ENCODE measurements around the gene SP140. TPM values are rescaled to one million over a fixed set of nuclear protein-coding genes. Genes with fewer than 3 reads are reported as not detected.
"Not testable (repeated sequence)": the region's sequence is repeated elsewhere in the genome, so short reads cannot be mapped to it uniquely, and the experiment has no call there.

Gene SP140
- total and polyA plus RNA-seq, 2 experiments from 2014 or later, result not detected

DNA sequence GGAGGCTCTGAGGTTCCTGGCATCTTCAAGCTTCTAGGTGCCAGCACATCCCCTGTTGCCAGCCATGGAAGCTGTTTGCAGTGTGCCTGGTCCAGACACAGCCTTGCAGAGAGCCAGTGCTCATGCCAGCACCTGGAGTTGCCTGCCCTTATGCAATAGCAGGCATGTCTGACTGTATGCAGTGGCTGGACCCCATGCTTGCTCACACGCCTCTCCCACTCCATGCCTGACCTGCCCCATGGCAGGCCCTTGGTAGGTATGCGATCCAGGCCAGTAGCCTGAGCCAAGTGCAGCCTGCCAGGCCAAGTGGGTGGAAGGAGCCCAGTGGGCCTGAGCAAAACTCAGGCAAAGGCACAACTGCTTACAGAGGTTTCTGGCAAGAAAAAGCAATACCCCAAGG lies 81.9 kb downstream of the SP140 start:
- H3F3A ChIP-seq (ENCODE audit: insufficient read depth), result no peaks in the 10 kb centered on the region
- 0 out of 2 replicates have a peak, but pooled peaks cover 4% of the 10 kb centered on the region for H3K4me1 ChIP-seq (ENCODE audit: insufficient read depth)
- H3K9me2 ChIP-seq (ENCODE audit: insufficient read depth), result no peaks in the 10 kb centered on the region
- WGBS, 2 experiments (ENCODE audit: low coverage in 1 of 2, low lambda C conversion rate in 2 of 2, missing lambda C conversion rate in 2 of 2), result 62 to 79% methylated on average over 2 of the region's 2 CpGs
- H3K4me2 ChIP-seq (ENCODE audit: unreplicated experiment), result no peak overlapping the region
- H3K79me2 ChIP-seq (ENCODE audit: insufficient read depth), result no peaks in the 10 kb centered on the region
- H3K9me3 ChIP-seq (ENCODE audit: low read depth), result no peaks in the 10 kb centered on the region
- in situ Hi-C loops (cut with MboI), result no loop called here
- no peak overlapping the region for H2AFZ ChIP-seq
- H4K20me1 ChIP-seq (ENCODE audit: insufficient read depth), result no peaks in the 10 kb centered on the region
- H3K4me3 ChIP-seq, result no peak overlapping the region
- DNase-seq, result no peak
- TF ChIP-seq EZH2 (IDR thresholded peaks at IDR 0.05; ENCODE audit: insufficient read depth, poor library complexity, severe bottlenecking), result no peak
- H3K27ac ChIP-seq, result no peak overlapping the region
- no peak overlapping the region for H3K9ac ChIP-seq
- H3K27me3 ChIP-seq (replicated peaks; ENCODE audit: insufficient read depth), result no peaks in the 10 kb centered on the region
- no peaks in the 10 kb centered on the region for H3K36me3 ChIP-seq (ENCODE audit: low read depth)

DNA sequence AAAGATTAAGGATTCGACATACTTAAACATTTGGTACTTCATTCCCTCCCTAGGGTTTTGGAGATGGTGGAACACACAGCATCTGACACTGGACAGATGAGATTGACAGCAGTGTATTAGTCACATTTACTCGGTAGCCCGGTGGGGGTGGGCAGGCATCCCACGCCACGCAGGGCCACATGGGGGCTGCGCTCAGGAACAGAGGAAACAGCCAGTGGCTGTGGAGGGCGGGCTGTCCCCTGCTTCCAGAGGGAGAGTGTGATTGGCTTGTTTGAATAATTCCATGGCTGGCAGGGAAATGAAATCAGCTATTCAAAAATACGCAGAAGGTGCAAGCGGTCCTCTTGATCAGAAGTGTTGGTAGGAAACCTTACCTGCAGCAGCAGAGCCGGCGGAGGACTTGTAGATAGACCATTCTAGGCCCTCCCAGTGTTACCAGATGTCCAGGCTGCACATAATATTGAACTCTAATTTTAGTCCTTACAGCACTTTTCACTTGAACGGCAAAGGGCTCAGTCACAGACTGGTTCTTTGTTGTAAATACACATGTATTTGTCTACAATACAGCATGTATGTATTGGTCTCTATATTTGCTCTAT lies 83.0 kb downstream of the SP140 start:
- H3K9ac ChIP-seq, result no peak overlapping the region
- H3K4me2 ChIP-seq (ENCODE audit: unreplicated experiment), result no peak overlapping the region
- H4K20me1 ChIP-seq (ENCODE audit: insufficient read depth), result no peaks in the 10 kb centered on the region
- no peak overlapping the region for H2AFZ ChIP-seq
- H3K27ac ChIP-seq, result no peak overlapping the region
- H3K9me2 ChIP-seq (ENCODE audit: insufficient read depth), result no peaks in the 10 kb centered on the region
- no peaks in the 10 kb centered on the region for H3K27me3 ChIP-seq (replicated peaks; ENCODE audit: insufficient read depth)
- DNase-seq, result no peak
- no peak overlapping the region for H3K4me3 ChIP-seq
- 0 out of 2 replicates have a peak, but pooled peaks cover 7% of the 10 kb centered on the region for H3K4me1 ChIP-seq (ENCODE audit: insufficient read depth)
- 67% methylated on average over 12 of the region's 12 CpGs for WGBS, 2 experiments (ENCODE audit: low coverage in 1 of 2, low lambda C conversion rate in 2 of 2, missing lambda C conversion rate in 2 of 2)
- in situ Hi-C loops (cut with MboI), result no loop called here
- H3K36me3 ChIP-seq (ENCODE audit: low read depth), result no peaks in the 10 kb centered on the region
- no peaks in the 10 kb centered on the region for H3K79me2 ChIP-seq (ENCODE audit: insufficient read depth)
- TF ChIP-seq EZH2phosphoT487 (IDR thresholded peaks at IDR 0.05; ENCODE audit: insufficient read depth, low read depth) (no peak), EZH2 (IDR thresholded peaks at IDR 0.05; ENCODE audit: insufficient read depth, poor library complexity, severe bottlenecking) (no peak)
- H3K9me3 ChIP-seq (ENCODE audit: low read depth), result no peaks in the 10 kb centered on the region
- H3F3A ChIP-seq (ENCODE audit: insufficient read depth), result no peaks in the 10 kb centered on the region

DNA sequence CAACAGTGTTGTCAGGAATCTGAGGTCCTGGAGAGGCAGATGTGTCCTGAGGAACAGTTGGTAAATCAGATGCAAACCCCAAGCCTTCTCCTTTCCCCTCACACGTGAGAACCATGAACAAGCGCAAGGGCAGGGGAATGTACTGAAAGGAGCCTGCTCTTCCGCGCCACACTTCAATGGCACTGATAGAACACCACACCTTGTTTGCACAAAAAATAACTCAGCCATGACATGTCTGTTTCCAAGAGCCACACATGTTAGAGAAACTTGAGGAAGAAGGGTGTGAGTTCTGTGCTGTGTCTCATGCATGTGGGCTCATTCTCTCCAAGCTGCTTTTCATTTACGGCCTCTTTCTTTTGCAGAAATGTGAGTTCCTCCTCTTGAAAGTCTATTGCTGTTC lies 85.3 kb downstream of the SP140 start:
- H3K36me3 ChIP-seq (ENCODE audit: low read depth); in situ Hi-C loops (cut with MboI); H3K4me1 ChIP-seq (ENCODE audit: insufficient read depth); H3K9me3 ChIP-seq (ENCODE audit: low read depth); H3K79me2 ChIP-seq (ENCODE audit: insufficient read depth); H3K4me3 ChIP-seq; DNase-seq; H3K4me2 ChIP-seq (ENCODE audit: unreplicated experiment); H3K27ac ChIP-seq; H3F3A ChIP-seq (ENCODE audit: insufficient read depth); H3K9me2 ChIP-seq (ENCODE audit: insufficient read depth); H4K20me1 ChIP-seq (ENCODE audit: insufficient read depth); H3K27me3 ChIP-seq (replicated peaks; ENCODE audit: insufficient read depth); H2AFZ ChIP-seq; H3K9ac ChIP-seq: not testable (repeated sequence)
- WGBS, 2 experiments (ENCODE audit: low coverage in 1 of 2, low lambda C conversion rate in 2 of 2, missing lambda C conversion rate in 2 of 2), result 94 to 100% methylated on average over 1 of the region's 5 CpGs

DNA sequence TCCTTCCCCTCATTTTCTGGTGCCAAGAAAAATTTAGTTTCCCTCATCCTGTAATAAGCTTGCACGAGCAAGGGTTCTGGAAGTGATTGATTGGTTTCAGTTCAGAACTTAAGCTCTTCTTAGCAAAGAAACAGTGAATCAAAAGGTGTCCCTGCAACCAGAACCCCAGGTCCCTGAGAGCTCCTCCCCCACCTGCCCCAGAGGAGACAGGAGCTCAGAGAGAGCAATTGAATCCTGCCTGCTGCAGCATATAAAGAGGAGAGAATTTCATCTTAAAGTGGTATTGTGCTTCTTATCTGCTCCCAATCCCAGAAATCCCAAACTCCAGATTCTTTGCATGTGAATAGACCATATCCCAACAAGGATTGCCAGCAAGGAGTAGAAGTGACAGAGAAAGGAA lies 86.1 kb downstream of the SP140 start:
- WGBS, 2 experiments (ENCODE audit: low coverage in 1 of 2, low lambda C conversion rate in 2 of 2, missing lambda C conversion rate in 2 of 2), result 38 to 41% methylated on average over 1 of the region's 1 CpG
- H3K79me2 ChIP-seq (ENCODE audit: insufficient read depth); H2AFZ ChIP-seq; H3K9ac ChIP-seq; H3K4me1 ChIP-seq (ENCODE audit: insufficient read depth); DNase-seq; H4K20me1 ChIP-seq (ENCODE audit: insufficient read depth); H3K4me3 ChIP-seq; H3K9me2 ChIP-seq (ENCODE audit: insufficient read depth); H3K9me3 ChIP-seq (ENCODE audit: low read depth); H3K36me3 ChIP-seq (ENCODE audit: low read depth); H3F3A ChIP-seq (ENCODE audit: insufficient read depth); in situ Hi-C loops (cut with MboI); H3K4me2 ChIP-seq (ENCODE audit: unreplicated experiment); H3K27ac ChIP-seq; H3K27me3 ChIP-seq (replicated peaks; ENCODE audit: insufficient read depth): not testable (repeated sequence)

DNA sequence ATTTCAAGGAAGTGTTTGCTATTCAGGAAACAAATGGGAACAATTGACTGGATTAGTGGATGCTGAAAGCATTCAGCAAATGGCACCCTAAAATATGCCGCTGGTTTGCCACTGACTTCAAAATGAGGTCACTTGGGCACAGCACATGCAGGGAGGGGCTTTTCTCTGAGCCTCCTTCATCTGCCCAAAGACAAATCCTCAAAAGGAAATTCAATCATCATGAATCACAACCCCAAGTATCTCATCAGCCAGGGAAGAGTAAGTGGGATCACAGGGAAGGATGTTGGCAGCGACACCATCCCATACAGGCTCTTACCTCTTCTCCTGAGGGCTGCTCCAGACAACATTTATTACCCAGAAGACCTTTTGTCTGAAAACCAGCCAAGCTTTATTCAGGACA lies 87.1 kb downstream of the SP140 start:
- 0 out of 2 replicates have a peak, but pooled peaks cover 7% of the 10 kb centered on the region for H3K4me1 ChIP-seq (ENCODE audit: insufficient read depth)
- TF ChIP-seq EZH2 (IDR thresholded peaks at IDR 0.05; ENCODE audit: insufficient read depth, poor library complexity, severe bottlenecking) (no peak), EZH2phosphoT487 (IDR thresholded peaks at IDR 0.05; ENCODE audit: insufficient read depth, low read depth) (no peak)
- 57 to 69% methylated on average over 2 of the region's 2 CpGs for WGBS, 2 experiments (ENCODE audit: low coverage in 1 of 2, low lambda C conversion rate in 2 of 2, missing lambda C conversion rate in 2 of 2)
- H3K27me3 ChIP-seq (replicated peaks; ENCODE audit: insufficient read depth), result no peaks in the 10 kb centered on the region
- in situ Hi-C loops (cut with MboI), result no loop called here
- H3K27ac ChIP-seq, result no peak overlapping the region
- DNase-seq, result peak; percentile 52
- H2AFZ ChIP-seq, result no peak overlapping the region
- no peaks in the 10 kb centered on the region for H3K9me2 ChIP-seq (ENCODE audit: insufficient read depth)
- H3K79me2 ChIP-seq (ENCODE audit: insufficient read depth), result no peaks in the 10 kb centered on the region
- no peaks in the 10 kb centered on the region for H3K36me3 ChIP-seq (ENCODE audit: low read depth)
- no peak overlapping the region for H3K4me2 ChIP-seq (ENCODE audit: unreplicated experiment)
- H3K9me3 ChIP-seq (ENCODE audit: low read depth), result no peaks in the 10 kb centered on the region
- H3K9ac ChIP-seq, result no peak overlapping the region
- H4K20me1 ChIP-seq (ENCODE audit: insufficient read depth), result no peaks in the 10 kb centered on the region
- no peaks in the 10 kb centered on the region for H3F3A ChIP-seq (ENCODE audit: insufficient read depth)
- H3K4me3 ChIP-seq, result no peak overlapping the region

All from GM23248 (cell line).